Left cardiac atrium (tissue), 4 donors: ENCODE measurements around the gene TRPM2. TPM values are rescaled to one million over a fixed set of nuclear protein-coding genes. Genes with fewer than 3 reads are reported as not detected.
"Not testable (repeated sequence)": the region's sequence is repeated elsewhere in the genome, so short reads cannot be mapped to it uniquely, and the experiment has no call there.

Experiments used
- ATAC-seq, 2 donors: fragments of 200-7000 bp; cut with Tn5 transposase; one replicate each; pipeline ENCODE4 v1.9.1; 2020; ENCODE audit warnings: mild to moderate bottlenecking in 2 of 2, moderate library complexity in 2 of 2
- DNase-seq: peaks from one replicate; pipeline ENCODE4 v3.0.0-alpha.2; 2020
- intact Hi-C, 2 donors: fragments of 100-400 bp; cut with DNase I; formaldehyde crosslinking; loops; one replicate each; pipeline versions ENCODE4 v1.14.1 to v1.15.1; 2022 to 2023
- total RNA-seq, 2 donors: library from RNA; stranded (reverse); fragmentation: NEBNext Ultra II Directional; extraction: Animal tissue kit (Norgen Biotek cat#: 25700); gene quantifications; one replicate each; pipeline ENCODE4 v1.2.1, GENCODE V29; 2021
- donor health status: DM: no; HTN: yes; CAD: no.
- donor health status: DM: no; HTN: yes; CAD: no; lungs with severe emphysema.
- donor health status: DM: yes; HTN: yes; CAD: no.
- donor health status: Dilated cardiomyopathy.

TRPM2 gene
- total RNA-seq, 2 donors from 2014 or later, result 2.9 to 5.1 TPM

DNA sequence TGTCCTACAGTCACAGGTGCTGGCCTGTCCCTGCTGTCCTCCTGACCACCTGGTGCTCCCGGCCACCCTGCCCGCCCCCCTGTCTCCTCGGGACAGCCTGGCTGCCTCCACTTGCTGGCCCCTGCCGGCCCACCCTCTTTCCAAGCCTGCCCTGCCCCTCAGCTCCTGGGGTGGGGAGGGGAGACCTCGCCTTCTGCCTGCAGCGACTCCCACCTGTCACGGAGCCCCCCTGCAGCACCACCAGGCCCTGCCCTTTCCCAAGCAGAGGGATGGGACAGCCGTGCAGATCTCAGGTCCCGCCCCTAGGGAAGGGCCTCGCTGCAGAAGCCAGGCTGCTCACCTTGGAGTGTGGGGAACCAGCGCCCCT, 109.4 kb downstream of the TRPM2 start:
- intact Hi-C loops, result no loop called here
- DNase-seq (no peak), ATAC-seq (no peak)

DNA sequence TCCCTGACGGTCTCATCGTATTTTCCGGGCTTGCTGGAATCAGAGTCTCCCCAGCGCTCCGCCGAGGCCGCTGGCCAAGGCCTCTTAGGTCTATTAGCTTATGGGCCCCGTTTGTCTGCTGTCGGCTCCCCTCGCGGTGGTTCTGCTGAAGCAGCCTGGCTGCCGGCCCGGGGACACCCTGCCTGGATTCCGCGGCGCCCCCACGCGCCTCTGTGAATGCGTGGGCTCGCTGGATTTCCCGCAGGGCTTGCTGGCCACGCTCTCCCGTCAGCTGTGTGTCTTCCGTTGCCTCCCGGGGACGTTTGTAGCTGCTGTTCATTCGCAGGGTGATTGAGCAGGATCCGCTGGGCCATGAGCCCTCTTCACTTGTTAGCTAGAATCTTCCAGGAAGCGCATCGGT, 110.3 kb downstream of the TRPM2 start:
- intact Hi-C loops, result no loop called here
- no peak for DNase-seq
- no peak for ATAC-seq

DNA sequence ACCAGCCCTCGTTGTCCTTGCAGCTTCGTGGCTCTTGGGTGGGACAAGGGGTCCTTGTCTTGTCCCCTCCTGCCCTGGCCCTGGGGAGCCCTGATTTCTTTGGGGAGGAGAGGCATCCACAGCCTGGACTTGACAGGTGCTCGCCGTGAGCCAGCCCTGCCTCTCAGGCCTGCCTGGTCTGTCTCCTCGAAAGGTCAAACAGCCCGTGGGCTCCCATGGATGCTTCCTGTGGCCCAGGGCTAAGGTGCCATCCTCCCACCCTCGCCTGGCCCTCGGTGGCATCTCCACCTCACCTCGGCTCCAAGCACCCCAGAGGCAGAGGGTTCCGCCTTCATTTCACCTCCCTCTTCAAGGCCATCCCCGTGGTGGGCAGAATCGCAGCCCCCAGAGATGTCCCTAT, 110.9 kb downstream of the TRPM2 start:
- ATAC-seq, result no peak
- intact Hi-C loops, result no loop called here
- no peak for DNase-seq

DNA sequence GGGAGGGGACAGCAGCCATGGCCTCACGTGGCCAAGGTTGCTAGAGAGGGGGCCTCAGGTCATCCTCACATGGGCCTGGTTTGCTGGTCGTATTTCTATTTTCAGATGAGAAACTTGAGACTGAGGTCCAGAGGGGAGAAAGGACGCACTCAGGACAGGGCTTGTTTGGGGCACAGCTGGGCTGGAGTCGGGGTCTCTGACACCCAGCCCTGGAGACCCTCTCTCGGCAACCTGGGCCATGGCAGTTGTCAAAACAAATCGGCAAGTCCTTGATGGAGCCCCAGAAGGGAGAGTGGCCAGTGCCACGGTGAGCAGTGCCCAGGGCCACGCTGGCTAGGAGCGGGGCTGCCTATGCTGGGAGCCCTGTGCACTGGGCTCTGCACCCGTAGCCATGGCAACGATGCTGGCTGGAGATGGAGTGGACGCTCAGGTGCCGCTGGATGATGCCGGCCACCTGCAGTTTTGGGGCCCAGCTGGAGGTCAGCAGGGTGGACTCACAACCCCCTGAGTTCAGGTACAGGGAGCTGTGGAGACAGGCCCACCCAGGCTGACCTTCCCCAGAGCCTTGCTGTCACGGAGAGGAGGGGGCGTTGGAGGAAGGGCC, 113.0 kb downstream of the TRPM2 start:
- DNase-seq (no peak), ATAC-seq (no peak)
- intact Hi-C loops, result no loop called here

DNA sequence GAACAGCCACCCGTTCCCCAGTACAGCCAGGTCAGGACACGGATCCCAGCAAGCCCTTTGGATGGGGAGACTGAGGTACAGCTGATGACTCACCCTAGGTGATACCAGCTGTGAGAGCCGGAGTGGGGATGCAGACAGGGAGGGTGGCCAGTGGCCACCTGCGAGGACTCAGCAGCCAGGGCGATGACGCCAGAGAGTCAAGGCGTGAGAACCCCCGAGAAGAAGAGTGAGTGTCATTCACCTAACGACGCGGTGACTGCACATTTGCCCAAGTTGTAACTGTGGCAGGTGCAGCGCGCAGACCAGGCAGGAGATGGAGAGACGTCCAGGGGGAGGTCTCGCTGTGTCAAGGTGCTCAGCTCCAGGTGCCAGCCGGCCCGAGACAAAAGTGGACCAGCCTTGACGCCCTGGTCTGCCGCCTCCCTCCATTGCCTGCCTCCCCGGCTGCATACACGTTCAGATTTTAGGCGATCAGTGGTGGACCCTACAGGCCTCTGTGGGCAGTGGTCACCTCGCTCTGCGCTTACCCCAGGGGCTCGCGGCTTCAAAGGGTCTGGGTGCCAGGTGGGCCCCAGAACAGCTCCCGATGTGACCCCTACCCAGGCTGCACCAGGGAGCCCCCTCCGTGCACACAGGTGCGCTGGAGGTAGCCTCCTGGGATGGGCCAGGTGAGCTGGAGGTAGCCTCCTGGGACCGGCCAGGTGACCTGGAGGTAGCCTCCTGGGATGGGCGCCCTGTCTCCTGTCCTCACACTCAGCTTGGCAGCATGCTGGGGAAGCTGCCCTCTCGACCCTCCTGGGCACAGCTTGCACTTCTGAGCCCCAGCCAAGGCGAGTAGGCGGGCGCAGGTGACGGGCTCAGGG, 113.8 kb downstream of the TRPM2 start:
- intact Hi-C loops, result no loop called here
- no peak for DNase-seq
- ATAC-seq, result no peak

DNA sequence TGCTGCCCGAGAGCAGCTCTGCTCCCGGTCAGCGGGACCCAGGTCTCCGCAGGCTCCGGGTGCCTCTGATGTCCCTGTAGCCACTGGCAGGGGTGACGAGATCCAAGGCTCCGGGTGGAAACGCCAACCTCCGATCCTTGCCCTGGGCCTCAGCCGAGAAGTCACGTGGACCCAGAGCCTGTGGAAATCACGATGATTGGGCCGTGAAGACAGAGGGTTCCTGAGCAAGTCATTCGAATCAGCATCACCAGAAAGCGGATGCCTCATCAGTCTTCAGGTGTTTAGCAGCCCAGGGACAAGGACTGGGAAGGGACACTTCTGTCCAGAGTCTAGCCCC, 114.4 kb downstream of the TRPM2 start:
- ATAC-seq (no peak), DNase-seq (no peak)
- intact Hi-C loops, result no loop called here

DNA sequence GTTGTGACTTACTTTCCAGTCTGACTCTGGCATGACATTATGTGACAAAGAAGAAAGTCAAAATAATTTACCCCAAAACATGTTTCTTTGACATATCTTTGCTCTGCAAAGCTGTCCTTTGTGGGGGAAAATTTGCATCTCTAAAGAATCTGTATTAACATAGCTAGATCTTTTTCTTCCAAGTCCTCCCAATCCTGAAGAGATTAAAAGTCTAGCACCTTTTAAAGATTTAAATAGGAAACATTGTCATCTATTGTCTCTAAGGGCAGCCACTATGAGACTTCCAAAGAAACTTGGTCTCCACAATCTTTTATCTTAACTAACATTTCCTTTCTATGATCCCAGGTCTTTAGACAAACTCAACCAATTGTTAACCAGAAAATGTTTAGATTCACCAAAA, 117.9 kb downstream of the TRPM2 start:
- ATAC-seq, result no peak
- intact Hi-C loops, result no loop called here
- no peak for DNase-seq

DNA sequence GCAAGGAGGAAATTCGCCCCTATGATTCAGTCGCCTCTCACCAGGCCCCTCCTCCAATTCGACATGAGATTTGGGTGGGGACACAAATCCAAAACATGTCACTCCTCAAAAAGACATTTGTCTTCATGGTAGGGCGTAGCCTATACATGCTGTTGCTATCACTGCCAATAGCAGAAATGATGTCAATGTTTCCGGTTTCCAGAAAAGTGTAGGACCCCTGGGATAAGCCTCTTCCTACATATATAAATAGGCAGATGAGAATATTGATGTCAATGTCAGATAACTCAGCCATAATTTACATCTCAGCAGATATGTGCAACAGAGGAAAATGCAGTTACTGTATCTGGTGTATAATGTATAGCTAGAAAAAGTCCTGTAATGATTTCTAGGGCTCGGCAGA, 118.6 kb downstream of the TRPM2 start:
- ATAC-seq (no peak), DNase-seq (no peak)
- intact Hi-C loops, result no loop called here

DNA sequence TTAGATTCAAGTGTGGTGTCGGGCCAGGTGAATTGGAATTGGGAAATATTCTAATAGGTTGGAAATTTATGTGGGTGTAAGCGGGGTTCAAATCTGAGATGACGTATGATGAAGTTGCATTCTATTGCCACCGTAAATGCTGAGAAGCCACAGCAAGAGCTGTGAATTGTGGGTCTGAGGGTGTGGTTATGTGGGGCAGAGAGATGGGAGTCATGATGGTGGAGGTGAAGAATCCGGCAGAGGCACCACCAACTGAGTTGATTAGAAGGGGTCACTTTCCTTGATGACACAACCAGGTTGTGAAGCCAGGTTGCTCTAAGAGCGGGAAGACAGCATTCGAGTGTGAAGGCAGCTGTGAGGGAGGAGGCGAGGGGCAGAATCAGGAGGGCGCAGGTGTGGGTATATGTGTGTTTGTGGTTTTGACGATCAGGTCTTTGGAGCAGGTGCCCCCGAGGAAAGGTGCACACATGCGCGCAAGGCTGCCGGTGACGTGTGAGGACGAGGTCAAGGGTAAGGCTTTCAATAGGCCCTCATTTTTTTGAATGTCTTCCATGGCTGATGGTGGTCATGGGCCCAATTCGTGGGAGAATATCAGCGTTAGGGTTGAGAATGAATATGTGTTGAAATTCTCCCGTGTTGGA, 120.6 kb downstream of the TRPM2 start:
- DNase-seq (no peak), ATAC-seq (no peak)
- intact Hi-C loops, result no loop called here

DNA sequence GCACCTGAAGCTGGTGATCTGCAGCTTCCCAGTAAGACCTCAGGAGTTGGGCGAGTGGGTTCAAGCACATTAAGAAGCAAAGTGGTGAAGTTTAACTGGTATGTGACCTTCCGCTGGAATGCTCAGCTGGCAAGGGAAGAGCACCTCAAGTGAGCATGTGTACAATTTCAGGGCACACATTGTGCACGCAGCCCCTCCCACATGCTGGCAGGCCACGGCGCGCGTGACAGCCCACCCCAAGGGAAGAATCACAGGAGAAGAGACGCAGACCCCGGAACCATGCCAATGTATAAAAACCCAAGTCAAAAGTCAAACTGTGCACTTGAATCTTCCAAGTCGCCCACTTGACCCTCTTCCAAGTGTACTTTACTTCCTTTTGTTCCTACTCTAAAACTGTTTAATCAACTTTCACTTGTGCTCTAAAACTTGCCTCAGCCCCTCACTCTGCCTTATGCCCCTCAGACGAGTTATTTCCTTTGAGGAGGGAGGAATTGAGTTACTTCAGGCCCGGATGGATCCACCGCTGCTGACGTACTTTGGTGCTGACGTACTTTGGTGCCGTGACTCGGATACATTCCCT, 121.9 kb downstream of the TRPM2 start:
- DNase-seq, result no peak
- no peak for ATAC-seq
- intact Hi-C loops, result no loop called here

DNA sequence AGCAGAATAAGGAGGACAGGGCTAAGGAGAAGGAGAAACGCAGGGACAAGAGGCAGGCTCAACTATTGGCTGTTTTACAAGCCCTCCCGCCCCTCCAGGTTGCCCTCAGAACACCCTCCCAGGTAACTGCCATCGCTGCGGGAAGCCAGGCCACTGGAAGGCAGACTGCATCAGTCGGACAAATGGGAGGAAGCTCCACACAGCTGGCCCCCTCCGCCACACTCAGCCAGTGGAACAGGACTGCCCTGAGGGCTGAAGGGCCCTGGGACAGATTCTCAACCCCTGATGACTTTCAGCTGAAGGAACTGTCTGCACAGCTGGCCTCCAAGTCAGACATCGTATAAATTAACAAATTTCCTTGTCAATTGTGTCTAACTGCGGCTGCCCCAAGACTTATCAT, 123.7 kb downstream of the TRPM2 start:
- ATAC-seq (no peak), DNase-seq (no peak)
- intact Hi-C loops, result no loop called here

DNA sequence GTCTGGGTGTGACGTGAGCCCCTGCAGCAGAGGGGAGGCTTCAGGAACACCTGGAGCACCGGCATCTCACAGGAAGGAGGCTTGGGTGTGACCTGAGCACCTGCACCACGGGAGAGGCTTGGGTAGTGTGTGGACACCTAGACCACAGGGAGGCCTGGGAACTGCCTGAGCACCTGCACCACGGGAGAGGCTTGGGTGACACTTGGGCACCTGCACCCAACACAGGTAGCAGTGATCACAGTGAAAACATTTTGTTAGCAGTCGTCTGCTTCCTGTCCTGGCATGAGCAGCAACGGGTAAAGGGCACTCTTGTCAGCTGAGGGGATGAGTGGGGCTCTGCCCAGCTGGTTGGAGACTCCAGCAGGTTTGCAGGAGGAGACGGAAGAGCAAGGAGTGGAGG, 124.3 kb downstream of the TRPM2 start:
- ATAC-seq (no peak), DNase-seq (no peak)
- intact Hi-C loops, result no loop called here

DNA sequence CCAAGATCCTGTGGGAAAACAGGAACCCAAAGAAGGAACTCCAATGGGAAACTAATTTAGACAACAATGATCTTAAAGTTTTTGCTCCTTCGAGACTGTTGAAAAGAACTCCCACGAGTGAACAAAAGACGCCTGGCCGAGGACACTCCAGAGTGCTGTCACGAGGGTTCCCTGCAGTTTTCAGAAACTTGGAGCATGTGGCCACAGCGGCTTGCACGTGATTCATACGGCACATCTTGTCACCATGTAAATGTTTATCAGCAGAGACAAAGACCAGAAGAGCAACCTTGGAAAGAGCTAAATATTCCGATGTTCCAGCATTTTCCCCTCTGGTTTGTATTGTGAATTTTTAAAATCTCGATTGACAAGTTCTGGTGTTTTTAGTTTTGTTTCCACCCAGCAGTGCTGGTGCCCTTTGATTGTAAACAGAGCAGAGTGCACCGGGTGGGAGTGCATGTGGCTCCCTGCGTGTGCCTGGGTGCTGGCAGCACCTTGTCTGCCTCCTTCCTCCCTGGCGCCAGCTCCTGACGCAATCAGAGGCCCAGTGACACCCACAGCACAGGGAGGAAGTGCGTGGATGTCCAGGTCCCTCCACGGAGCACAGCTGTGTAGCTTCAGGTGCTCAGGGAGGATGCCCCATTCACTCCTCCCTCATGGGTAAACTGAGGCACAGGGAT, 124.8 kb downstream of the TRPM2 start:
- intact Hi-C loops, result no loop called here
- ATAC-seq (peak in 1 of 2 donors; percentile 41), DNase-seq (no peak)

DNA sequence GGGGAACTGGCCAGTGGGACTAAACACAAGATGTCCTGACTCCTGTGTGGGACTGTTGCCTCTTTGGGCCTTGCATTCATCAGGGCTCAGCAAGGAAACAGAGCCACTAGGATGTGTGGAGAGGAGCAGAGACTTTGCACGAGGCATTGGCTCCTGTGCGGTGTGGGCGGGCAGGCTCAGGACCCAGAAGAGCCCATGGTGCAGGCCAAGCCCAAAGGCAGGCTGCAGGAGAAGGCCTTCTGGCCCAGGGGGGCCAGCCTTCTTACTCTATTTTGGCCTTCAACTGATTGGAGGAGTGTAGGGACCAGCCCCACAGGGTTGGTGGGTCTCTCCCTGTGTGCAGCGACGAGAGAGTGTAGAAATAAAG, 125.4 kb downstream of the TRPM2 start:
- DNase-seq, result no peak
- no peak for ATAC-seq
- intact Hi-C loops, result no loop called here

DNA sequence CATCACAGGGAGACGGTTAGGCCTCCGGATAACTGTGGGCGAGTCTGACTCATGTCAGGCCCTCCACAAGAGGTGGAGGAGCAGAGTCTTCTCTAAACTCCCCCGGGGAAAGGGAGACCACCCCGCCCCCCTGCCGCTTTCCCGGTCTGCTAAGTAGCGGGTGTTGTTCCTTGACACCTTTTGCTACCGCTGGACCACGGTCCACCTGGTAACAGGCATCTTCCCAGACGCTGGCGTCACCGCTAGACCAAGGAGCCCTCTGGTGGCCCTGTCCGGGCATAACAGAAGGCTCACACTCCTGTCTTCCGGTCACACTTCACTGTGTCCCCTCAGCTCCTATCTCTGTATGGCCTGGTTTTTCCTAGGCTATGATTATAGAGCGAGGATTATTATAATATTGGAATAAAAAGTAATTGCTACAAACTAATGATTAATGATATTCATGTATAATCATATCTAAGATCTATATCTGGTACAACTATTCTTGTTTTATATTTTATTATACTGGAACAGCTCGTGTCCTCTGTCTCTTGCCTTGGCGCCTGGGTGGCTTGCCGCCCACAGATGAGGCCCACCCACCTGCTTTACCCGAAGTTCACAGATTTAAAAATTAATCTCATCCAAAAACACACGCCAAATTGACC, 126.3 kb downstream of the TRPM2 start:
- not testable (repeated sequence) for ATAC-seq, DNase-seq
- intact Hi-C loops, result loop anchor here in 1 of 2 donors (10.0 kb wide), 1 partner anchor 455 kb away; no protein-coding TSS in a partner anchor

DNA sequence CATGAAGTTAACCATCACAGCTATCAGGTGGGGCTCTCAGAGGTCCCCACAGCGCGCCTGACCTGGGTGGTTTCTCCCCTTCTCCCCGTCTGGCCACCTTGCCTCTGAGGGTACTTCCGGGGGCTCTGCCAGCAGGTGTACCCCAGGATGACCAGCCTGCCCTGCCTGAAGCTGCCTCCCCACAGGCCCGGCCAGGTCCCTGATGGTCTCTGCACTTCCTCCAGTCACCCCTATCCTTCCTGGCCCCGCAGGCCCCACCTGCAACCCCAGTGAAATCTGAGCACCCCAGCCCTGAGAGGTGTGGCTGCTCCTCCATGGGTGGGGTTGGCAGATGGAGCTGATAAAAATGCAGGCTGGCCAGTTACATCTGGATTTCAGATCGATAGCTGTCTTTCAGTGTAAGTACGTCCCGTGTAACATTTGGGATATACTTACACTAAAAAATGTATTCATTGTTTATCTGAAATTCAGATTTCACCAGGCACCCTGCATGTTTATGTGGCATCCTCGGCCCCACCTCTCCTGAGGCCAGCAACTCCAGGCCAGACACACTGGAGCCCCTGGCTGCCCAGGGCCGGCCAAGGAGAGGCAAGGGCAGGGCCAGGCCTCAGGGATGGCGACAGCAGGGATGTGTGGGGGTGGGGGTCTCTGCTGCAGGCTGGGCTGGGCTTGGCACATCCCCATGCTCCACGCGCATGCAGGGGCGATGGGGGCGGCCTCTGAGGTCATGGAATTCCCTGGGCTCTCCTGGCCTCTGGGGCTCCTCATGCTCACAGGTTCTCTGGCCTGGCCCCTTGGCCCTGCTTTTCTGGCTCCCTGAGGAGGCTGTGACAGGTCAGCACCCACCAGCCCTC, 127.0 kb downstream of the TRPM2 start:
- no peak for DNase-seq
- intact Hi-C loops, result loop anchor here in 1 of 2 donors (10.0 kb wide), 1 partner anchor 456 kb away; no protein-coding TSS in a partner anchor
- ATAC-seq, result peak in 1 of 2 donors; percentile 12

DNA sequence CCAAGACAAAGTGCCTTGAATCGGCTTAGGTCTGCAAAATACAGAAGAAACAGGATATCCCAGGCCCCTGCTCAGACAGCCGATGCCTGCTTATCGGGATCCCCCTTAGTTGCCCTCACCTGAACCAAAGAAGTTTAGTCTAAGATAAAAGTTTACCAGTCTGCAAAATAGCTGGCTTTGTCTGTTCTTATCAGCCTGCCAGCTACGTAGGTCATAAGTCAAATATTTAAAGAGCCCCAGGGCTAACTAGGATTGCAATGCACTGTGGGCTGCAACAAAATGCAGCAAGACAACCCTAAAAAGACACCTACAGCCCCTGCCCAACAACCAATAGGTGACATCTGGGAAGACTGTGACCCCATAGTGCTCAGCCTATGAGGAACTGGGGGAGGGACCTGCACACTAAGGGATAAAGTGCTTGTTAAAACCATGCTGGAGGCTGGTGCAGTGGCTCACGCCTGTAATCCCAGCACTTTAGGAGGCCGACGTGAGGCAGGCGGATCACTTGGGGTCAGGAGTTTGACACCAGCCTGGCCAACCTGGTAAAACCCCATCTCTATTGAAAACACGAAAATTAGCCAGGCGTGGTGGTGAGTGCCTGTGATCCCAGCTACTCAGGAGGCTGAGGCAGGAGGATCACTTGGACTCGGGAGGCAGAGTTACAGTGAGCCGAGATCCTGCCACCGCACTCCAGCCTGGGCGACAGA, 129.3 kb downstream of the TRPM2 start:
- ATAC-seq, result no peak
- intact Hi-C loops, result loop anchor here in 1 of 2 donors (10.0 kb wide), 1 partner anchor 458 kb away; no protein-coding TSS in a partner anchor
- no peak for DNase-seq
